Neural crest cell (in vitro differentiated cells): Measurements from ENCODE around the gene ADARB1. TPM values are rescaled to one million over a fixed set of nuclear protein-coding genes. Genes with fewer than 3 reads are reported as not detected.

Experiments
- DNase-seq: peaks from one replicate; pipeline ENCODE4 v3.0.0; 2021; ENCODE audit warnings: low read depth, mixed read lengths, low spot score
- H3K27ac Mint-ChIP-seq: one replicate; pipeline ENCODE4 v1.8.0; 2021; ENCODE audit warnings: mild to moderate bottlenecking, mixed read lengths; ENCODE audit not compliant: unreplicated experiment
- H3K27me3 Mint-ChIP-seq: 2 replicates; pipeline ENCODE4 v1.8.0; 2021; ENCODE audit warnings: low read depth, mild to moderate bottlenecking, mixed read lengths
- H3K36me3 Mint-ChIP-seq: 2 replicates; pipeline ENCODE4 v1.8.0; 2021; ENCODE audit warnings: low read depth, mild to moderate bottlenecking, mixed read lengths
- H3K4me1 Mint-ChIP-seq: 2 replicates; pipeline ENCODE4 v1.8.0; 2021; ENCODE audit warnings: mixed read lengths
- H3K4me3 Mint-ChIP-seq: one replicate; pipeline ENCODE4 v1.8.0; 2021; ENCODE audit warnings: mild to moderate bottlenecking, mixed read lengths
- H3K9me3 Mint-ChIP-seq: 2 replicates; pipeline ENCODE4 v1.8.0; 2021; ENCODE audit warnings: mixed read lengths
- CTCF ChIP-seq: fragments of 200-600 bp; sonication (generic); conservative IDR thresholded peaks from 2 replicates; pipeline ENCODE4 v1.5.0; 2021; ENCODE audit warnings: antibody characterized with exemption, mild to moderate bottlenecking
- total RNA-seq: library from RNA; stranded (reverse); gene quantifications from 2 replicates; pipeline ENCODE4 v1.2.1, GENCODE V29; 2021

Gene ADARB1
- total RNA-seq, 1 donor from 2014 or later, result 21.0 TPM

DNA sequence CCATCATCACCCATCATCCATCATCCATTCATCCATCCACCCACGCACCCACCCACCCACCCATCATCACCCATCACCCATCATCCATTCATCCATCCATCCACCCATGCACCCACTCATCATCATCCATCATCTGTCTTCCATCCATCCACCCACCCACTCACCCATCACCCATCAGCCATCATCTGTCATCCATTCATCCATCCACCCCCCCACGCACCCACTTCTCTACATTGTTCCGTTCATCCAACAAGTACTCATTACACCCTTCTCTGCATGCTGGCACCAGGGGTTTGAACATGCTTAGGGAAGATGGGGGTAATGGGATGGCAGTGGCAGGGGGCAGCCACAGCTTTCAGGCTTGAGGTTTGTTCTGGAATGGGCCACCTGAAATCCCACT lies 82.1 kb downstream of the ADARB1 start:
- H3K4me3 Mint-ChIP-seq, result no peak overlapping the region
- H3K36me3 Mint-ChIP-seq, result peaks cover 4% of the 10 kb centered on the region
- H3K4me1 Mint-ChIP-seq, result peaks cover 46% of the 10 kb centered on the region
- H3K27me3 Mint-ChIP-seq, result no peaks in the 10 kb centered on the region
- no peak overlapping the region for H3K27ac Mint-ChIP-seq
- no peak for TF ChIP-seq CTCF
- peaks cover 3% of the 10 kb centered on the region for H3K9me3 Mint-ChIP-seq
- no peak for DNase-seq

DNA sequence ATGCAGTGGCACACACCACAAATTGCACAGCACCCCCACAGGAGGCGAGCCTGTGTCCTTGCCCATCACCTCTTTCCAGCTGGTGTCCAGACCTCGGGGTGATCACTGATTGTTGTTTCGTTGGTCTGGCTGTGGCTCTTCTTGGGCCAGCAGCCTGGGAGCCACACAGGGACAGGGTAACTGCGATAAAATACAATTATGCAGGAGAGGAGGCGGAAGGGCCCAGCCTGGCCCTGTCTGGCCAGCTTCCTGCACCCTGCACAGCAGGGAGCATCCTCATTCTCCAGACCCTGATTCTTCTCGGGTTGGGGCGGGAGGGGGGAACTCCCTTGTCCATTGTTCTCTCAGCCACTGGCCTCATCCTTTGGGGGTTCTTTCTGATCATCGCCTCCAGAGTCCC lies 83.6 kb downstream of the ADARB1 start:
- no peak overlapping the region for H3K27ac Mint-ChIP-seq
- DNase-seq, result no peak
- peaks cover 3% of the 10 kb centered on the region for H3K9me3 Mint-ChIP-seq
- H3K36me3 Mint-ChIP-seq, result peaks cover 4% of the 10 kb centered on the region
- H3K27me3 Mint-ChIP-seq, result no peaks in the 10 kb centered on the region
- no peak for TF ChIP-seq CTCF
- H3K4me3 Mint-ChIP-seq, result no peak overlapping the region
- peaks cover 34% of the 10 kb centered on the region for H3K4me1 Mint-ChIP-seq

- DNase-seq, result no peak
- H3K4me1 Mint-ChIP-seq, result peaks cover 34% of the 10 kb centered on the region
- no peak overlapping the region for H3K27ac Mint-ChIP-seq
- peaks cover 4% of the 10 kb centered on the region for H3K36me3 Mint-ChIP-seq
- no peak for TF ChIP-seq CTCF
- no peaks in the 10 kb centered on the region for H3K27me3 Mint-ChIP-seq
- H3K9me3 Mint-ChIP-seq, result peaks cover 3% of the 10 kb centered on the region
- H3K4me3 Mint-ChIP-seq, result no peak overlapping the region
Observed at GRCh38 chr21:45158491-45159423, 84.4 kb downstream of the ADARB1 start.

DNA sequence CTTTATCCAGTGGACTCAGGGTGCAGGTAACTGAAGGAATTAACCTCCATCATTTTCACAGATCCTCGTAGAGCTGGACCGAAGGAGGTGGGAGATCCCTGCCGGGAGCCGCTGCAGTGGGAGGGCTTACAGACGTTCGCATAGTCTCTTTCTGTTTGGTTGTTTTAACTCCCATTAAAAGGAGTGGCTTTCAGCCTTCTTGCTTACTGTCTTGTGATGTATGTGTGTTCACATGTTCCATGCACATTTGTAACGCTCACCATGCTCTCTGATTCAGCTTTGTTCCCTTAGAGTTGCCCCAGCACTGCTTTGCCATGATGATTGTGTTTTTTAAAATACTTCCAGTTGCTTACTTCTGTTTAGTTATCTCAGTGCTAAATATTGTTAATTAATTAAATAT lies 85.8 kb downstream of the ADARB1 start:
- no peak overlapping the region for H3K27ac Mint-ChIP-seq
- DNase-seq, result no peak
- H3K4me1 Mint-ChIP-seq, result peaks cover 25% of the 10 kb centered on the region
- TF ChIP-seq CTCF, result no peak
- no peaks in the 10 kb centered on the region for H3K27me3 Mint-ChIP-seq
- H3K9me3 Mint-ChIP-seq, result no peaks in the 10 kb centered on the region
- H3K4me3 Mint-ChIP-seq, result no peak overlapping the region
- no peaks in the 10 kb centered on the region for H3K36me3 Mint-ChIP-seq

GRCh38 chr21:45161038-45161945 lies 86.9 kb downstream of the ADARB1 start:
- no peaks in the 10 kb centered on the region for H3K36me3 Mint-ChIP-seq
- no peaks in the 10 kb centered on the region for H3K9me3 Mint-ChIP-seq
- DNase-seq, result no peak
- H3K27ac Mint-ChIP-seq, result no peak overlapping the region
- peaks cover 21% of the 10 kb centered on the region for H3K4me1 Mint-ChIP-seq
- H3K4me3 Mint-ChIP-seq, result no peak overlapping the region
- H3K27me3 Mint-ChIP-seq, result no peaks in the 10 kb centered on the region
- no peak for TF ChIP-seq CTCF
